Keratinocyte (primary cell): ENCODE data around the gene ACMSD. TPM values are rescaled to one million over a fixed set of nuclear protein-coding genes. Genes with fewer than 3 reads are reported as not detected.

Source experiments
- DNase-seq: peaks from one replicate; pipeline ENCODE4 v3.0.0-alpha.2; 2011; ENCODE audit warnings: low read depth, missing footprints, low spot score
- FAIRE-seq: peaks from 2 replicates; lab custom pipeline; 2011; peaks lifted over from hg19 to GRCh38; lab: Jason Lieb, UNC
- H2AFZ ChIP-seq: 2 replicates; pipeline ENCODE4 v1.6.0; 2012; ENCODE audit warnings: low read length, control low read depth, inconsistent platforms; ENCODE audit not compliant: control insufficient read depth
- H3K27ac ChIP-seq: 2 replicates; pipeline ENCODE4 v1.5.1; 2011; ENCODE audit warnings: low read length; ENCODE audit not compliant: control insufficient read depth, insufficient read depth
- H3K27me3 ChIP-seq: 3 replicates; pipeline ENCODE4 v1.6.0; 2011; ENCODE audit warnings: low read length; ENCODE audit not compliant: control insufficient read depth, insufficient read depth; ENCODE audit errors: extremely low read depth
- H3K36me3 ChIP-seq, 2 experiments: 2 replicates in 1 of 2; 3 replicates in 1 of 2; pipeline ENCODE4 v1.5.1; 2011; ENCODE audit warnings: low read length in 2 of 2, mild to moderate bottlenecking in 1 of 2; ENCODE audit not compliant: control insufficient read depth in 2 of 2, insufficient read depth in 2 of 2; ENCODE audit errors: extremely low read depth in 1 of 2
- H3K4me1 ChIP-seq: 3 replicates; pipeline ENCODE4 v1.5.1; 2011; ENCODE audit warnings: low read length; ENCODE audit not compliant: control insufficient read depth, insufficient read depth; ENCODE audit errors: extremely low read depth
- H3K4me2 ChIP-seq: 3 replicates; pipeline ENCODE4 v1.6.0; 2011; ENCODE audit warnings: low read depth, low read length; ENCODE audit not compliant: control insufficient read depth, insufficient read depth; ENCODE audit errors: extremely low read depth
- H3K4me3 ChIP-seq, 3 experiments: fragments of 200-600 bp in 1 of 3; sonication (generic) in 1 of 3; 2 replicates in 2 of 3; 3 replicates in 1 of 3; pipeline ENCODE4 v1.5.1; 2011 to 2016; ENCODE audit warnings: low read length in 3 of 3, mild to moderate bottlenecking in 3 of 3, control low read depth in 2 of 3, inconsistent platforms in 1 of 3, low read depth in 1 of 3, mixed read lengths in 1 of 3, mixed run types in 1 of 3, moderate library complexity in 1 of 3; ENCODE audit not compliant: control insufficient read depth in 2 of 3, insufficient read depth in 2 of 3; ENCODE audit errors: extremely low read depth in 1 of 3
- H3K79me2 ChIP-seq: 2 replicates; pipeline ENCODE4 v1.6.0; 2012; ENCODE audit warnings: low read length; ENCODE audit not compliant: control insufficient read depth, insufficient read depth
- H3K9ac ChIP-seq: 3 replicates; pipeline ENCODE4 v1.6.0; 2011; ENCODE audit warnings: low read length; ENCODE audit not compliant: control insufficient read depth, insufficient read depth; ENCODE audit errors: extremely low read depth
- H3K9me1 ChIP-seq: 3 replicates; pipeline ENCODE4 v1.6.0; 2011; ENCODE audit warnings: low read length; ENCODE audit not compliant: control insufficient read depth, insufficient read depth; ENCODE audit errors: extremely low read depth
- H3K9me3 ChIP-seq: 2 replicates; pipeline ENCODE4 v1.5.1; 2012; ENCODE audit warnings: low read depth, low read length; ENCODE audit not compliant: control insufficient read depth
- H4K20me1 ChIP-seq: 3 replicates; pipeline ENCODE4 v1.6.0; 2011; ENCODE audit warnings: low read length; ENCODE audit not compliant: control insufficient read depth, insufficient read depth; ENCODE audit errors: extremely low read depth
- CTCF ChIP-seq, 3 experiments: IDR thresholded peaks in 1 of 3; conservative IDR thresholded peaks in 1 of 3; optimal IDR thresholded peaks in 1 of 3; 2 replicates in 2 of 3; 3 replicates in 1 of 3; pipeline versions ENCODE3 to v1.5.1; 2011; ENCODE audit warnings: low read length in 3 of 3, mild to moderate bottlenecking in 3 of 3, moderate library complexity in 2 of 3, control low read depth in 1 of 3, inconsistent platforms in 1 of 3; ENCODE audit not compliant: insufficient read depth in 2 of 3; ENCODE audit errors: extremely low read depth in 1 of 3
- EZH2 ChIP-seq: IDR thresholded peaks from one replicate; pipeline ENCODE4 v1.6.1; 2012; ENCODE audit warnings: inconsistent platforms, mild to moderate bottlenecking, low read length, moderate library complexity
- dilution Hi-C: fragments of 300-500 bp; cut with MboI; formaldehyde crosslinking; loops from one replicate; pipeline ENCODE4 v1.7.0; 2020; ENCODE audit warnings: low sequenced_read_pairs; ENCODE audit not compliant: extremely low pct_ligation_motif_present
- polyA plus RNA-seq, 5 experiments: library from polyadenylated mRNA; depleted of rRNA in 3 of 5; stranded (reverse) in 3 of 5; stranded (forward) in 1 of 5; unstranded in 1 of 5; fragments of >200 nt; gene quantifications; 1 replicate in 1 of 5; 2 replicates in 3 of 5; 3 replicates in 1 of 5; pipeline versions ENCODE4 v1.2.1 to v1.2.3, GENCODE V29; 2011 to 2012; ENCODE audit warnings: missing spikeins in 2 of 5, low read depth in 1 of 5, low replicate concordance in 1 of 5

Gene ACMSD
- polyA plus RNA-seq, 1 donor (not counting 4 experiments of a cell fraction or from before 2014, with no cell fraction given), result not detected

GRCh38 chr2:134861173-134861572 is 22.8 kb downstream of the ACMSD start:
- Histone ChIP-seq H3K4me3 (no peak overlapping the region), H3K79me2 (no peaks in the 10 kb centered on the region), H3K27me3 (no peaks in the 10 kb centered on the region), H3K36me3 (no peaks in the 10 kb centered on the region), H3K9me3 (no peaks in the 10 kb centered on the region), H3K4me2 (no peak overlapping the region), H2AFZ (no peak overlapping the region), H3K4me1 (no peaks in the 10 kb centered on the region), H3K27ac (no peak overlapping the region), H3K9me1 (no peaks in the 10 kb centered on the region), H3K9ac (no peak overlapping the region), H4K20me1 (no peaks in the 10 kb centered on the region)
- no peak for FAIRE-seq
- no peak for DNase-seq
- dilution Hi-C loops, result no loop called here
- TF ChIP-seq EZH2, result no peak
- no peak for TF ChIP-seq CTCF (optimal IDR thresholded peaks at IDR 0.05 in 1 of 3, IDR thresholded peaks at IDR 0.05 in 1 of 3, conservative IDR thresholded peaks at IDR 0.05 in 1 of 3; ENCODE audit: extremely low read depth in 1 of 3, insufficient read depth in 2 of 3, low read length in 3 of 3)

DNA sequence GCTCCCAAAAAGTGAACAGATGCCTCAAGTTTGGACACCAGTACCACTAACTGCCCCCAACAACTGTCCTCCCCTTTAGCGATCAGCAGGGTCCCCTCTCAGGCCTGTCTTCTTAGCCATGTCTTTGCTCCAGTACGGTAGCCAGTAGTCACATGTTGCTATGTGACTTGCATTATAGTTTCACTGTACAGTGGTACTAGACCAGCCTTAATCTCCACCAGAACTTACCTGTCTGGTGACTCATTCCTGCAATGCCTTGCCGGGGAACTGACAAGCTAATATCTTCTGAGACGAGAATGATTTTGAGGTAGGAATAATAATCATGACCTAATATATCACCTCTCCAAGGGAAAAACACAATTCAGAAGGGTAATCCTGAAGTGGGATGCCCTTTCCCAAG is 23.7 kb downstream of the ACMSD start:
- no peaks in the 10 kb centered on the region for H3K79me2 ChIP-seq
- H3K4me2 ChIP-seq, result no peak overlapping the region
- dilution Hi-C loops, result no loop called here
- no peak overlapping the region for H3K9ac ChIP-seq
- H3K9me3 ChIP-seq, result no peaks in the 10 kb centered on the region
- no peaks in the 10 kb centered on the region for H3K36me3 ChIP-seq
- FAIRE-seq (no peak), DNase-seq (no peak)
- H3K4me3 ChIP-seq, result no peak overlapping the region
- H3K27ac ChIP-seq, result no peak overlapping the region
- no peak for TF ChIP-seq CTCF (optimal IDR thresholded peaks at IDR 0.05 in 1 of 3, IDR thresholded peaks at IDR 0.05 in 1 of 3, conservative IDR thresholded peaks at IDR 0.05 in 1 of 3; ENCODE audit: extremely low read depth in 1 of 3, insufficient read depth in 2 of 3, low read length in 3 of 3)
- no peaks in the 10 kb centered on the region for H3K9me1 ChIP-seq
- H3K4me1 ChIP-seq, result peaks cover 3% of the 10 kb centered on the region
- no peak overlapping the region for H2AFZ ChIP-seq
- H3K27me3 ChIP-seq, result no peaks in the 10 kb centered on the region
- H4K20me1 ChIP-seq, result no peaks in the 10 kb centered on the region
